DOHH2 (cell line): ENCODE data around the gene IFNA7.
"Not testable (repeated sequence)": the region's sequence is repeated elsewhere in the genome, so short reads cannot be mapped to it uniquely, and the experiment has no call there.

Source experiments
- H3F3A ChIP-seq: fragments of 200-600 bp; sonication (generic), shearing (Covaris generic); 2 replicates; pipeline ENCODE4 v1.6.0; 2016; ENCODE audit warnings: antibody characterized with exemption, mild to moderate bottlenecking; ENCODE audit not compliant: control insufficient read depth, insufficient read depth
- H3K27ac ChIP-seq: fragments of 200-600 bp; sonication (generic); 2 replicates; pipeline ENCODE4 v1.5.1; 2014; ENCODE audit warnings: low read depth, mild to moderate bottlenecking, low read length, moderate library complexity
- H3K27me3 ChIP-seq: fragments of 200-600 bp; sonication (generic); 2 replicates; pipeline ENCODE4 v1.6.1; 2014; ENCODE audit warnings: mild to moderate bottlenecking, low read length, mixed read lengths; ENCODE audit not compliant: control insufficient read depth
- H3K36me3 ChIP-seq: fragments of 200-600 bp; sonication (generic); 2 replicates; pipeline ENCODE4 v1.6.1; 2014; ENCODE audit warnings: mild to moderate bottlenecking, low read length, moderate library complexity, mixed read lengths; ENCODE audit not compliant: control insufficient read depth
- H3K4me1 ChIP-seq: fragments of 200-600 bp; sonication (generic); 2 replicates; pipeline ENCODE4 v1.6.1; 2014; ENCODE audit warnings: mild to moderate bottlenecking, low read length, mixed read lengths; ENCODE audit not compliant: control insufficient read depth
- H3K4me2 ChIP-seq: fragments of 200-600 bp; sonication (generic); 2 replicates; pipeline ENCODE4 v1.6.0; 2014; ENCODE audit warnings: mild to moderate bottlenecking, low read length, moderate library complexity
- H3K4me3 ChIP-seq: fragments of 200-600 bp; sonication (generic); 2 replicates; pipeline ENCODE4 v1.5.1; 2014; ENCODE audit warnings: mild to moderate bottlenecking, low read length, mixed read lengths
- H3K79me2 ChIP-seq: fragments of 200-600 bp; sonication (generic); 2 replicates; pipeline ENCODE4 v1.6.1; 2014; ENCODE audit warnings: mild to moderate bottlenecking, low read length, mixed read lengths; ENCODE audit not compliant: control insufficient read depth
- H3K9me2 ChIP-seq: fragments of 200-600 bp; sonication (generic); replicated peaks from 2 replicates; pipeline ENCODE4 v1.6.1; 2014; ENCODE audit warnings: mild to moderate bottlenecking, low read length, mixed read lengths; ENCODE audit not compliant: control insufficient read depth
- H3K9me3 ChIP-seq: fragments of 200-600 bp; sonication (generic); 2 replicates; pipeline ENCODE4 v1.6.1; 2014; ENCODE audit warnings: antibody characterized with exemption, low read length, mixed read lengths; ENCODE audit not compliant: control insufficient read depth, insufficient read depth
- H4K20me1 ChIP-seq: fragments of 200-600 bp; sonication (generic); 2 replicates; pipeline ENCODE4 v1.6.0; 2014; ENCODE audit warnings: low read depth, mild to moderate bottlenecking, antibody characterized with exemption, low read length, moderate library complexity; ENCODE audit not compliant: control insufficient read depth, insufficient read depth
- EZH2phosphoT487 ChIP-seq: fragments of 200-600 bp; sonication (generic); IDR thresholded peaks from 2 replicates; pipeline ENCODE4 v1.6.1; 2017; ENCODE audit warnings: borderline replicate concordance, mild to moderate bottlenecking, antibody characterized with exemption, low read length, moderate library complexity, mixed read lengths
- TF ChIP-seq, protein P1 (sequence below): fragments of 200-600 bp; sonication (generic); IDR thresholded peaks from one replicate; pipeline ENCODE4 v1.5.1; 2014; ENCODE audit warnings: antibody characterized with exemption, mild to moderate bottlenecking, low read depth, low read length; ENCODE audit not compliant: poor library complexity, severe bottlenecking

The IFNA7 gene

GRCh38 chr9:21239911-21240310, 37.9 kb upstream of the IFNA7 start, which contains the start of gene IFNA14:
Gene IFNA14, minus strand, starts transcription at chr9:21240005. Its CDS starts 70 bp downstream, at chr9:21239935.
- peaks cover 11% of the 10 kb centered on the region for H3K27me3 ChIP-seq
- H3K4me1 ChIP-seq, result 0 out of 2 replicates have a peak, but pooled peaks cover 3% of the 10 kb centered on the region
- no peaks in the 10 kb centered on the region for H3K9me2 ChIP-seq
- no peaks in the 10 kb centered on the region for H3K9me3 ChIP-seq
- H3F3A ChIP-seq, result no peaks in the 10 kb centered on the region
- H4K20me1 ChIP-seq, result no peaks in the 10 kb centered on the region
- H3K4me3 ChIP-seq, result no peak within 1 kb of the TSS
- no peak within 1 kb of the TSS for H3K27ac ChIP-seq
- no peak within 1 kb of the TSS for H3K4me2 ChIP-seq
- no peaks in the 10 kb centered on the region for H3K36me3 ChIP-seq
- H3K79me2 ChIP-seq, result no peaks in the 10 kb centered on the region
- no peak for TF ChIP-seq EZH2phosphoT487
- TF ChIP-seq, protein P1, sequence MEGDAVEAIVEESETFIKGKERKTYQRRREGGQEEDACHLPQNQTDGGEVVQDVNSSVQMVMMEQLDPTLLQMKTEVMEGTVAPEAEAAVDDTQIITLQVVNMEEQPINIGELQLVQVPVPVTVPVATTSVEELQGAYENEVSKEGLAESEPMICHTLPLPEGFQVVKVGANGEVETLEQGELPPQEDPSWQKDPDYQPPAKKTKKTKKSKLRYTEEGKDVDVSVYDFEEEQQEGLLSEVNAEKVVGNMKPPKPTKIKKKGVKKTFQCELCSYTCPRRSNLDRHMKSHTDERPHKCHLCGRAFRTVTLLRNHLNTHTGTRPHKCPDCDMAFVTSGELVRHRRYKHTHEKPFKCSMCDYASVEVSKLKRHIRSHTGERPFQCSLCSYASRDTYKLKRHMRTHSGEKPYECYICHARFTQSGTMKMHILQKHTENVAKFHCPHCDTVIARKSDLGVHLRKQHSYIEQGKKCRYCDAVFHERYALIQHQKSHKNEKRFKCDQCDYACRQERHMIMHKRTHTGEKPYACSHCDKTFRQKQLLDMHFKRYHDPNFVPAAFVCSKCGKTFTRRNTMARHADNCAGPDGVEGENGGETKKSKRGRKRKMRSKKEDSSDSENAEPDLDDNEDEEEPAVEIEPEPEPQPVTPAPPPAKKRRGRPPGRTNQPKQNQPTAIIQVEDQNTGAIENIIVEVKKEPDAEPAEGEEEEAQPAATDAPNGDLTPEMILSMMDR, result no peak

DNA sequence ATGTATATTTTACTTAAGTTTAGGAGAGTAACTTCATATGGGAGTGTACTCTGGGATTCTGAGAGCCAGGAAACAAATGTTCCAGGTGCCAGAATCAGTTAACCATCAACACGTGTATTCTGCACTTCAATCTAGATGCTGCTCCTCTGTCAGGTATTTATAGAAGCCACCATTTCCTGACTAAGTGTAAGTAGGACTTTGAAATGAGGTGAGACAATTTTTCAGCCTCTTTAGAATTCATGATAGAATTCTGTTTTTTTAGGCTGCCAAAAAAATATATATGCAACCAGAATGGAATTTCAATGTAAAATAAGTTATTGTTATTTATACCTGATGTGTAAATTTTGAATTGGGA, 34.3 kb upstream of the IFNA7 start:
- H3K9me2 ChIP-seq, H3K9me3 ChIP-seq, H3F3A ChIP-seq, H3K4me2 ChIP-seq, H3K36me3 ChIP-seq, H3K27me3 ChIP-seq, H3K79me2 ChIP-seq, H3K4me3 ChIP-seq, H4K20me1 ChIP-seq, H3K4me1 ChIP-seq, H3K27ac ChIP-seq: not testable (repeated sequence)

GRCh38 chr9:21235468-21236359, 33.7 kb upstream of the IFNA7 start:
- not testable (repeated sequence) for H3K79me2 ChIP-seq, H3K4me2 ChIP-seq, H3F3A ChIP-seq, H3K9me2 ChIP-seq, H3K27me3 ChIP-seq, H3K4me1 ChIP-seq, H3K27ac ChIP-seq, H3K4me3 ChIP-seq, H4K20me1 ChIP-seq, H3K36me3 ChIP-seq, H3K9me3 ChIP-seq
- TF ChIP-seq, protein P1, result peak; percentile 64

DNA sequence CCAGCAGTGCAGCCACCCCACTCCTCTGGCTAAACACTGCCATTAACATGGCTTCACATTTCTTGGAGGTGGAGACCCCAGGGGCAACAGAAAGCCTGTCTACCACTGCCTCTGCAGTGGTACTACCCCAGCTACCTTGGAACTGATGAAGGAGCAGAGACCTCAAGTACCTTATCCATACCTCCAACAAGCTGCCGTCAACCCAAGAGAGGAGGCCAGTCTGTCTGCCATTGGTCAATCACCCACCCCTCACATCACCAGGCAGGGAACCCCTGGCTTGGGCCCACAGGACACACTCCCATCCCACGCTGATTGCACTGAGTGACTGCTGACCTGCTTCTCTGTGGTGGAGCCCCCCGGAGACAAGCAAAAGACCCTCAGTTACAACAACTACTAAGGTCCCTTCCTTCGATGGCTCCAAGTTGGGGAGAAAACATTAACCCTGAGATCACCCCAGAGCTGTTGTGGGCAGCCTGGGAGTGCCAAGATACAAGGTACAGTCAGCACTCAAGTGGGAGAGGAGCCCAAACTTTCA, 32.2 kb upstream of the IFNA7 start:
- Histone ChIP-seq H3K27me3 (peaks cover 2% of the 10 kb centered on the region; the same call in 1 of the 2 replicates), H3K9me2 (no peaks in the 10 kb centered on the region)
- TF ChIP-seq, protein P1, result no peak

More for the DNA sequence above, 32.2 kb upstream of the IFNA7 start:
- Histone ChIP-seq H3K4me3 (no peak overlapping the region), H3K9me3 (no peaks in the 10 kb centered on the region), H4K20me1 (no peaks in the 10 kb centered on the region), H3K36me3 (no peaks in the 10 kb centered on the region), H3K4me1 (0 out of 2 replicates have a peak, but pooled peaks cover 3% of the 10 kb centered on the region), H3K27ac (no peak overlapping the region), H3F3A (no peaks in the 10 kb centered on the region), H3K79me2 (no peaks in the 10 kb centered on the region), H3K4me2 (no peak overlapping the region)
